ENCODE data around the gene AXL.

DNA sequence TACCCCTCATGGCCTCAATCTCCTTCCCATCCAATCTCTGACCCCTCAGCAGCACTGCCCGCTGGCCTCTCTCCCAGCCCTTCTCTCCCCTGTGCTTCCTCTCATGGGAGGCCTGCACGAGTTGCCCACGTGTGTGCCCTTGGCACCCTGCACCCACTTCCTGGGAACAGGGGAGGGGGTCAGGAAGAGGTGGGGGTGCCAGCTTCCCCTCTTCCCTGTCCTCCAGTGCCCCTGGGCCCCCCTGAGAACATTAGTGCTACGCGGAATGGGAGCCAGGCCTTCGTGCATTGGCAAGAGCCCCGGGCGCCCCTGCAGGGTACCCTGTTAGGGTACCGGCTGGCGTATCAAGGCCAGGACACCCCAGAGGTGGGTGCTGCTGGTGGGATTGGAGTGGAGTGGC, 19.2 kb downstream of the AXL start:
- TF ChIP-seq POLR2AphosphoS5 (IDR thresholded peaks at IDR 0.05; ENCODE audit: low read depth, low read length) = no peak
- no peak for TF ChIP-seq MAZ (IDR thresholded peaks at IDR 0.05; ENCODE audit: borderline replicate concordance, low read depth, low read length)
- no peak for TF ChIP-seq MAZ (CRISPR knock-in tag; IDR thresholded peaks at IDR 0.05; ENCODE audit: low read depth)
- TF ChIP-seq CCDC6 (CRISPR knock-in tag; IDR thresholded peaks at IDR 0.05) = no peak
- no peak for TF ChIP-seq AFF4 (CRISPR knock-in tag; IDR thresholded peaks at IDR 0.05)
- no peak for TF ChIP-seq ZNF816 (CRISPR knock-in tag; IDR thresholded peaks at IDR 0.05; ENCODE audit: borderline replicate concordance)
- no peak for TF ChIP-seq ZFX (CRISPR knock-in tag; IDR thresholded peaks at IDR 0.05; ENCODE audit: low read depth)
- no peak for TF ChIP-seq CTCF (CRISPR knock-in tag; IDR thresholded peaks at IDR 0.05)
- TF ChIP-seq FOXO4 (CRISPR knock-in tag; conservative IDR thresholded peaks at IDR 0.05) = no peak
- TF ChIP-seq CHCHD3 (CRISPR knock-in tag; IDR thresholded peaks at IDR 0.05) = no peak
- no peak for TF ChIP-seq MAFK (conservative IDR thresholded peaks at IDR 0.05 in 1 of 2, IDR thresholded peaks at IDR 0.05 in 1 of 2; ENCODE audit: low read length in 2 of 2)
- TF ChIP-seq RXRA (CRISPR knock-in tag; IDR thresholded peaks at IDR 0.05) = no peak
- no peak for TF ChIP-seq ZNF382 (CRISPR knock-in tag; IDR thresholded peaks at IDR 0.05; ENCODE audit: borderline replicate concordance)
- TF ChIP-seq MAX (IDR thresholded peaks at IDR 0.05) = no peak

All from HepG2 (cell line).